ENCODE data around the gene UCK1.

DNA sequence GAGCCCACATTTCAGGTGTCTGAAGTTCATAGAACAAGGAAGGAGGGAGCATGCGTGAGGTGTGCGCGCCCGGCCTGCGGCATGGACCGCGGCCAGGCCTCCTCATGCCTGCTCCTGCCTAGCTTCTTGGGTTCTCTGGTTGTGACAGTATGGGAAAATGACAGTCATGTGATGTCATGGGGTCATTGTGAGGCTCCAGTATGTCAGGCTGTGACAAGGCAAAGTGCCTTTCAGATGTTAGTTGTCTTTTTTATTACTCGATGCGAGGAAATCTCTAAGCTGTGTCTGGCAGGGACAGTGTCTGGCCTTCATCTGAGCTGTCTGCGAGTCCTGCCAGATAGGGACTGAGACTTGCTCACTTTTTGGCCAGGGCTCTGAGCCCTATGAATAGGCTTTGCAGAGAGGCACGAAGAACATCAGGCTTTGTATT, 13.3 kb downstream of the UCK1 start:
- TF ChIP-seq, protein P1, sequence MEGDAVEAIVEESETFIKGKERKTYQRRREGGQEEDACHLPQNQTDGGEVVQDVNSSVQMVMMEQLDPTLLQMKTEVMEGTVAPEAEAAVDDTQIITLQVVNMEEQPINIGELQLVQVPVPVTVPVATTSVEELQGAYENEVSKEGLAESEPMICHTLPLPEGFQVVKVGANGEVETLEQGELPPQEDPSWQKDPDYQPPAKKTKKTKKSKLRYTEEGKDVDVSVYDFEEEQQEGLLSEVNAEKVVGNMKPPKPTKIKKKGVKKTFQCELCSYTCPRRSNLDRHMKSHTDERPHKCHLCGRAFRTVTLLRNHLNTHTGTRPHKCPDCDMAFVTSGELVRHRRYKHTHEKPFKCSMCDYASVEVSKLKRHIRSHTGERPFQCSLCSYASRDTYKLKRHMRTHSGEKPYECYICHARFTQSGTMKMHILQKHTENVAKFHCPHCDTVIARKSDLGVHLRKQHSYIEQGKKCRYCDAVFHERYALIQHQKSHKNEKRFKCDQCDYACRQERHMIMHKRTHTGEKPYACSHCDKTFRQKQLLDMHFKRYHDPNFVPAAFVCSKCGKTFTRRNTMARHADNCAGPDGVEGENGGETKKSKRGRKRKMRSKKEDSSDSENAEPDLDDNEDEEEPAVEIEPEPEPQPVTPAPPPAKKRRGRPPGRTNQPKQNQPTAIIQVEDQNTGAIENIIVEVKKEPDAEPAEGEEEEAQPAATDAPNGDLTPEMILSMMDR (IDR thresholded peaks at IDR 0.05): no peak
- no peak for TF ChIP-seq POLR2A (IDR thresholded peaks at IDR 0.05)

Measured in esophagus squamous epithelium (tissue), 4 donors.